Measurements from ENCODE around the gene MPO.

The MPO gene

DNA sequence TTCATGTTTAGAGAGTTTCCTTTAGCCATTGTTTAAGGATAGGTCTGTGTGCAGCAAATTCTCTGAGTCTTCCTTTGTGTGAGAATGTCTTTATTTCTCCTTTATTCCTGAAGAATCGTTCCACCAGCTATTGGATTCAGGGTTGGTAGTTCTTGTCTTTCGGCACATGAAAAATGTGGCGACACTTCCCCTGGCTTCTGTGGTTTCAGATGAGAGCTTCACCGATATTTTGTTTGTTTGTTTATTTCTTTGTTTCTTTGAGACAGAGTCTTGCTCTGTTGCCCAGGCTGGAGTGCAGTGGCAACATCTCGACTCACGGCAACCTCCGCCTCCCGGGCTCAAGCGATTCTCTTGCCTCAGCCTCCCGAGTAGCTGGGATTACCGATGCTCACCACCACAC is 18.6 kb downstream of the MPO start:
- DNase-seq: no peak

DNA sequence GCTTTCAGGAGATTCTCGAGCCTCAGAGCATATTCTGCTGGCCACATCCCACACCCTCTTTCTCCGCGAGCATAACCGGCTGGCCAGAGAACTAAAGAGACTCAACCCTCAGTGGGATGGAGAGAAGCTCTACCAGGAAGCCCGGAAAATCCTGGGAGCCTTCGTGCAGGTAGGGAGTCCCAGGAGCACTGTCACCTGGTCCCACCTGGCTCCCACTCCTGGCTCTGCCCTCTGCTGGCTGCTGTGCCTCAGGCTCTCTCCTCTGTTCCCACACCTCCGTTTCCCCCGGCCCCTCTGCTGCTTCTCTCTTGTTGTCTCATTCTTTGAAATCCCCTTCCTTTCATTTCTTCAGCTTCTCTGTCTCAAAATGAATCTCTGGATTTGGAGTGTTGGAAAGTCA is 25.9 kb downstream of the MPO start:
- DNase-seq: no peak

DNA sequence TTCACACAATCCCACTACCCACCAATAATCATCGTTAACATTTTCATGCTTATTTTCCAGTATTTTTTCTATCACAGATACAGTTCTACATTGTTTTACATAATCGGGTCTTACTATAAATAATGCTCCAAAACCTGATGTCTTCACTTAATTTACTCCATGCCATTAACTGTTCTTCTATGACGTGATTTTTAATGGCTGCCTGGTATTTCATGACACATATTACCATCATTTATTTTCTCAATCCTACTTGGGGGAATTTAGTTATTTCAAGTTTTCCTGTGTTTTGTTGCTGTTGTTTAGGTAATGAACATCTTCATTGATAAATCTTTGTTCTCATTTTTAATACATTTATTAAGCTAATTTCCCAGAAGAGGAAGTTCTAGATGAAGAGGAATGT is 27.7 kb downstream of the MPO start:
- no peak for DNase-seq

DNA sequence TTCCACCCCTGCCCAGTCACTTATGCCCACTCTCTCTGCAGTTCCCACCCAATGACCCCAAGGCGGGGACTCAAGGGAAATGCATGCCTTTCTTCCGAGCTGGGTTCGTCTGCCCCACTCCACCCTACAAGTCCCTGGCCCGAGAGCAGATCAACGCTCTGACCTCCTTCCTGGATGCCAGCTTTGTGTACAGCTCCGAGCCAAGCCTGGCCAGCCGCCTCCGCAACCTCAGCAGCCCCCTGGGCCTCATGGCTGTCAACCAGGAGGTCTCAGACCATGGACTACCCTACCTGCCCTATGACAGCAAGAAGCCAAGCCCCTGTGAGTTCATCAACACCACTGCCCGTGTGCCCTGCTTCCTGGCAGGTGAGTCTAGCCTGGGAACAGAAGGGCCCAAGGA is 28.6 kb downstream of the MPO start:
- no peak for DNase-seq

DNA sequence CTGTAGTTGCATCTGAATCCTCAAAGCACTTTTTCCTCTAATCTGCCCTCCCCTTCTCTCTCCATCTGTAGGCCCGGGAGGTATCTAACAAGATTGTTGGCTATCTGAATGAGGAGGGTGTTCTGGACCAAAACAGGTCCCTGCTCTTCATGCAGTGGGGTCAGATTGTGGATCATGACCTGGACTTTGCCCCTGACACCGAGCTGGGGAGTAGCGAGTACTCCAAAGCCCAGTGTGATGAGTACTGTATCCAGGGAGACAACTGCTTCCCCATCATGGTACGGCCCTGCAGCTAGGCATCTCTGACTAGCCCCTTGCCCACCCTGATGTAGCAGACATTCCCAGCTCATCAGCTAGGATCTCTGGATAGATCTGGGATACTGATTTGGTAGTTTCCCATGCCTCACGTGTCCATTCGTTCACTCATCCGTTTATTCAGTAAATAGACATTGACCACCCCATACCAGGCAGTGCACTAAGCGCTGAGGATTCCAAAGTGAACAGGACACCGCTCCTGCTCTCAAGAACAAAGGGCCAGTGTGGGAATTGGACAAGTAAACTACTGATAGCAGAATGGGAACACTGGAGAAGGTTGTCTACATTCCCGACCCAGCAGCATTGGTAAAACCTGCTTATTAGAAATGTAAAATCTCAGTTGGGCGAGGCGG is 30.3 kb downstream of the MPO start:
- no peak for DNase-seq

DNA sequence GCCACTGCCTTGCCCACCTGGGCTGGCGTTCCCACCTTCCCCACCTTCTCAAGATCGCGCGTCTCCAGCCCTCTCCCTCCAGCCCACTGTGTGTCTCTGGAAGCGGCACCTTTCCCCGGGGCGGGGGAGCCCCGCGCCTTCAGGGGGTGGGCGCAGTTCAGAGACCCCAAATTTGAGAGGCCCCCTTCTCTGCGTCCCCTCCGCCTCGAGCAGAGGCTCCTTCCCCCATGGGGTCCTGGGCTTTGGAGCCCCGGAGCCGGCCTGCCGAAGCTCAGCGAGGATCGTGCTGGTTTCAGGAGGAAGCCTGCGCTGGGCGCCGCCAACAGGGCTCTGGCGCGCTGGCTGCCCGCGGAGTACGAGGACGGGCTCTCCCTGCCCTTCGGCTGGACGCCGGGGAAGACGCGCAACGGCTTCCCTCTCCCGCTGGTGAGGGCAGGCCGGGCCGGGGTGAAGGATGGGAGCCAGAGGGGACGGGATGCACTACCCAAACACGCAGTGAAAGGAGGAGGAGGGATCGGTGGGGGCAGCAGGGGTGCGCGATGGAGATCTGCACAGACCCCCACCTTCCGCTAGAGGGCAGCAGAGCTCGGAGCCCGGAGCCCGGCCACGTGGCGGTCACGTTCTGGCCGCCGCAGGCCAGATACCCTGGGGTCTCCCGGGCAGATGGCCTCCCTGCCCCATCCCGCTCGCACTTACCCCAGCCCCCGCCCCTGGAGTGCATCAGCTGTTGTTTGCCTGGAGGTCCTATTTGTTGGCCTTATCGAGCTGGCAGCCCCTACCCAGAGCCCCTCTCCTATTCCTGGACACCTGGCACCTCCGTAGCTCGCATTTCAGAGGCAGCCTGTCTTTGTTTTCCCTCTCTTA is 31.2 kb downstream of the MPO start:
- DNase-seq: no peak

DNA sequence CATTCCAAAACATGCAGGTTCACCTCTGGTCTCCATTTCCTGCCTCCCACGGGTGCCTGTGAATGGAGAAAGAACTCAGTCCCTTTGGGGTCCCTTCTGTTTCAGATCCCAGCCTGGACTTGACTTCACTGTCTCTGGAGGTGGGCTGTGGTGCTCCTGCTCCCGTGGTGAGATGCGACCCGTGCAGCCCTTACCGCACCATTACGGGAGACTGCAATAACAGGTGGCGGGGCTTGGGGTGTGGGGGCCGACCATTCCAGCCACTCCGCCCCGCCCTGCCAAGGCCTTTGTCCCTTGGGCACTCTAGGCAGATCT is 31.8 kb downstream of the MPO start:
- no peak for DNase-seq

DNA sequence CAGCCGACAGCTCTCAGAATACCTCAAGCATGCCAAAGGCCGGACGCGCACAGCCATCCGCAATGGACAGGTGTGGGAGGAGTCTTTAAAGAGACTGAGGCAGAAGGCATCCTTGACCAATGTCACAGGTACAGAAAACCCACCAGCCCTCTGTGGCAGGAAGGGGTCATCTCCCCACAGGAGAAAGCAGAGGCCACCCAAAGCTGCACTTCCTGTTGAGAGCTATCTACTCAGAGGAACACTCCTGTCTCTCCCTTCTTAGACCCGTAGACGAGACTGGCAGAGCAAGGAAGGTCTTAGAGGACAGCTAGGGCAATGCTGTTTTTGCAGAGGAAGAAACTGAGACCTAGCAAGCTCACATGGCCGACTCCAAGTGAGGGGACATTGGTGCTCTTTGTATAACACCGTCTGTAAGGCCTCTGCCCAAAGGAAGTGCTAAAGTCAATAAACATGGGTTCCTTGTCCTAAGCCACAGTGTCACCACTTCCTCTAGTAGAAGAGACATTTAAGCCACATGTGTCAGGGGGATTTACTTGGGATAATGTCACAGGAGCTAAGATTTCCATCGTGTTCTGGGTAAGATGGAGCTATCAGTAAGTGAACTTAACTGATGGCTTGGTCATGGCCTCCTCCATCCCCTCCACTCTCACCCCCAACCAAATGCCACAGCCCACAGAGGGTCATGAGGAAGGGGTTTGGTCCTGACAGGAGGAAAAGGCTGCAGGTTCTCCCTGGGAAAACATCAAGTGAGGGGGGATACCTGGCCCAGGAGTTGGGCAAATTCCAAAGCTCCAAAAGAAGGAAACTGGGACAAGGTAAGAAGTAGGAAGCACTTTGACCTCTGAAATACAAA is 33.0 kb downstream of the MPO start:
- DNase-seq: no peak

DNA sequence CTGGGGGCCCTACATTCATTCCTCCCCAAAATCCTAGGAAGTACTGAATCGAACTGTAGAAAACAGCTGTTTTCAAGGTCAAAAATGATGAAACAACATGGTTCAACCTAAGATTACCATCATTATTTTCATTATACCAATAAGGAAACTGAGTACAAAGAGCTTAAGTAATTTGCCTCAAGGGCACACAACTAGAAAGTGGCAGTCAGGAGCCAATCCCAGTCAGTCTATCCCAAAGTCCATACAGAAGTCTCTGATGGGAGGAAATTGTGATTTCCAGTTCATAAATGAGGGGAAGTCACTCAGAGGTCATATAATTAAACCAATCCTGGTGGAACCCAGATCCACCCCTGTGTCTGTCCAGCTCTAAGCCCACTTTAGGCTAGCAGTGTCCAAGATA is 34.0 kb downstream of the MPO start:
- DNase-seq: no peak

DNA sequence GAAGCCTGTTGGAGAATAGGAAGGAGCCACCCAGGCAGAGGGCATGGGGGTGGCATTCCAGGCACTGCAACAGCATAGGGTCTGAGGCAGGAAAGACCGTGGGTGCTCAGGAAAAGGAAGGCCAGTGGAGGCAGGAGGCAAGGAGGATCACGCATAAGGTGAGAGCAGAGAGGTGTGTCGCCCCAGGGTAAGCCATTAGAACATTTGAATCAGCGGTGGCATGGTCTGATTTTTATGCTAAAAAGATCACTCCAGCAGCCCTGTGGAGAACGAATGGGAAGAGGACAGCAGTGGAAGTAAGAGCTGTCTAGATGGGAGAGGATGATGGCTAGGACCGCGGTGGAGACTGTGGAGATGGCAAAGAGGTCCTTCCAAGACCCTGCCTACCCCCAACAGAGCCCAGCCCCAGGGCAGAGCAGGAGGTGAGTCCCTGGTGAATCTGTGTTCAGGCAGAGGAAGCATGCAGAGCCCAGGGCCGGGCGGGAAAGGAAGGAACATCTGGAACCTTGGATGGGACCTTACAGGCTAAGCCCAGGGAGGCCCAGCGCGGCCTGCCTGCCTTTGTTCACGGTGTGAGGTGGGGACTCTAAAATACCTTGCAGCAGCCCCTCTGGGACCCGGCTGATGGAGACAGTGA is 34.5 kb downstream of the MPO start:
- DNase-seq: no peak

DNA sequence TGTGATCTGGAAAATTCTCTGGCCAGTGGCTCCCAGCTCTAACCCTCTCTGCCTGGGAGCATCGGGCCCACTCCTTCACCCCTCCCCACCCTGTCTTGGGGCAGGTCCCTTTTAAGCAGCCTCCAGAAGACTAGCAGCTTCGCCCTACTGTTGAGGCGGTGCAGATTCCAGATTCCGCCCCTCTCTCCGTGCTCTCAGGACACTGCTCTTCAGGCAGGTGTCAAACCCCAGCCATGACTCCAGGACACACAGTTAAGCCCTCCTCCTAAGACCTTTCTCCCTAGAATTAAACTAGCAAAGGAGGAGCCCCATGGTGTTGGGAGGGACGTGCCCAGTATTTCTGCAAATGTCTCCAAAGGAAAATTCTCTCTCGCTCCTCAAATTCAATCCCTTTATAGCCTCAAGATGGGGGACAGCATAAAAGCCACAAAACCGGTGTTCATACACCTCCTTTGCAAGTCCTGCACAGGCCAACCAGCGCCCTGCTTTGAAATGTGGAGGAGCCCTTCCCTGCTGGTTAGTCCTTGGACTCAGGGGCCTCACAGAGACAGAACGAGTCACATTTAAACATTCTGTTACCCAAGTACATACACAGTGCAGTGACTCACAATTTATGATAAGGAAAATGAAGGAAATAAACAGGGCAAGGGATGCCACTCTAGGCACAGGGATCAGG is 35.2 kb downstream of the MPO start:
- DNase-seq: no peak

DNA sequence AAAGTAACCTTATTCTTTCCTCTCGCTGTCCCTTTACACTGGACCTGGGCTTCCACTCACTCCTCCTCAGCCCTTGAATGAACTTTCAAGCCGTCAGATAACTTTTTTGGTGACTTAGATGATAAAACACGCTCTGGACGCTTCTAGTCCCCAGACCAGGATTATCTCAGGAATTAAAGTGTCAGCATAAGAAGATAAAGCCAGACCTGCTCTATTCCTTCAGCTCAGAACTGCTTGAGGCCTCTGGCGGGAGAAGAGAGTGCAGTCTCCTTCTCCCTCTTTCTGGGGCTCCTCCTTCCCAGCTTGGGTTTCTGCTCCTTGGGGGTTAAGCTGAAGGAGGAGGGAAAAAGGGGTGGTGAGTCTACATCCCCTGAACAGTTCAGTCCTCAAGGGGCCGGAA is 35.8 kb downstream of the MPO start:
- DNase-seq: no peak

DNA sequence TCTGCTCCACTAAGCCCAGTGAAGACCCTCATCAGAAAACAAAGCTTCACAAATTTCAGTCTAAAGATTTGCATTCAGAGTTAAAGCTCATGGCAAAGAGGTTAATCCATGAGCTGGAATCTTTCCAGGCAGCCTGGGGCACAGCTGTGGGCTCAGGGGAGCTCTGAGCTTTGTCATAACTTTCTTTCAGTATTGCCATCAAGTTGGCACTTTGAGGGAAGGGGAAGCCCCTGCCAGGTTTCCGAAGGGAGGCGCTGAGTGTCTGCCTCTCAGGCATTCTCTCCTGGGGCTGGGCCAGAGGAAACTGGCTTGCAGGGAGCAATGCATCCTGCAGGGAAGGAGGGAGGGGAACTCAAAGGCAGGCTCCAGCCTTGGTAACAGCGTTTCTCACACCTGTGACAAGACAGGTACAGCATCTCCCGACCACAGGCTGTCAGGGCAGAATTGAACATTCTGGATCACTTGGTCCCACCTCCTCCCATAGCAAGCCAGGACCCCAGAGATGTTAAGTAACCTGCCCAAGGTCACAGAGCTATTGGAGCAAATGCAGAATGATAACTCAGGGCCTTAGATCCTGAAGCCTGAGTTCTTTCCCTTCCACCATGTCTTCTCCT is 38.5 kb downstream of the MPO start:
- DNase-seq: no peak

DNA sequence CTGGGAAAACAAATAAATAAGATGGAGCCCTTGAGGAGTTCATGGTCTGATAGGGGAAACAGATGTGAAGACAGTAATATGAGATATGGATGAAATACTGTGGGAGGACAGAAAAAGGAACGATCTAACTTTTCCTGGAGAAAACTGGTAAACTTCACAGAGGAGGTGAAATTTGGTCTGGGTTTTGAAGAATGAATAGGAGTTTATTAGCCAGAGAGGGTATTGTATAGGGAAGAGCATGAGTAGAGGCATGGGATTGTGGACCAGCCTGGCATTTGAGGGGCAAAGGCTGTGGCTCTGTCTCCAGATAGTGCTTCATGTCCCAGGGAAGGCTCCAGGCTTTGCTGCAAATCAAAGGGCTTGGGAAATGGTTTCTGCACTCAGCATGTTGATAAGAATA is 40.7 kb downstream of the MPO start:
- DNase-seq: no peak

DNA sequence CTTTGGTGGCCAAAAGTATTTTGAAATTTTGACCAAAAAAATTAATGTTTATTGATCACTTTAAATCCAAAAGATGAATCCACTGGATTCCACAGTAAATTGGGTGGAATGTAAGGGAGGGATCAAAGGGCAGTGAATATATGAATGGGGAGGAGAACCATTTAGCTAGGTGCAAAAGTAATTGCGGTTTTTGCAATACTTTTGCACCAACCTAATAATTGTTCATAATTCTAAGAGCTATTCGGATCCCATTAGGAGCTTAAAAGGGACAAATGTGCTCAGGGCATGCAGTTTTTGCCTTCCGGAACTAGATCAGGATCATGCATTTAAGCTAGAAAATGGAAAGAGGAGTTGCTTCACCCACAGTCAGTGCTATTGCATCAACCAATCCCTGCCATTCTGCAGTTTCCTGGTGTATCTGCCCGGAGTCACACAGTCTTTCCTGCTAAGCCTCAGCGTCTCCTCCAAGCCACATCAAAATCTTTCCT is 42.5 kb downstream of the MPO start, which contains the start of gene LPO:
Gene LPO (plus strand): TSS at position 438 of the 488 bp plus-strand sequence. CDS start 4,396 bp downstream, outside the sequence.
- no peak for DNase-seq

DNA sequence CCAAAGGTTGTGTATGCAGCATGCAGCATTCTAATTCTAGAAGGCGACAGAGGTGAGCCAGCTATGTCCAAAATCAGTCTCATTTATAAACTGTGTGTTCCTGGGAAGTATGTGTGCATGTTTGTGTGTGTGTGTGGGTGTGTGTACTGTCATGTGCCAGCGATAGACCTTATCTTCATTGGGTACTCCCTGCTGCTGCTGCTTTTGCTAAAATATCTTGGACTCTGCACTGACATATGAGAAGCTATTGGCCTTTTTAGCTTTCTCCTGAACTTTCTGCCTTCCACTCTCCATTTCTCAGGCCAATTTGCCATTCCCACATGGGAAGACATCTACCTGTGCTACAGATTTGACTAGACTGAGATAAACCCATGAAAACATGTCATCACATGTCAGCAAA is 44.3 kb downstream of the MPO start:
- DNase-seq: no peak

DNA sequence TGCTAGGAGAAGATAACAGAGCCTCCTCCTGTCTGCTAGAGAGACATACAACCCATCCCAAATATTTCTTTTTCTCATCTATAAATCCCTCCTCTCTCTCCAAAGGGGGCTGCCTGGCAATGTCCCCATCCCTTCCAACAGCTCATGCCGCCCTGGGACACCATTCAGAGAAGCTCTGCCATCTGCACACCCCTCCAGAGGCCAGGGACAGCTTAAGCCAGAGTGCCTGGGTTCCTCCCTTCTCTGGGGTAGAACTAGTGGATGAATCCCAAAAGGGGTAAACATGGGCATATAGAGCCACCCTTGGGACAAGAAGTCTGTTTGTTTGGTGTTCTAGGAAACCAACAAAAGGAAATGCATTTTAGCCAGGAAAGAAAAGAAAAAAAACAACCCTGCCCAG is 44.9 kb downstream of the MPO start:
- DNase-seq: no peak

DNA sequence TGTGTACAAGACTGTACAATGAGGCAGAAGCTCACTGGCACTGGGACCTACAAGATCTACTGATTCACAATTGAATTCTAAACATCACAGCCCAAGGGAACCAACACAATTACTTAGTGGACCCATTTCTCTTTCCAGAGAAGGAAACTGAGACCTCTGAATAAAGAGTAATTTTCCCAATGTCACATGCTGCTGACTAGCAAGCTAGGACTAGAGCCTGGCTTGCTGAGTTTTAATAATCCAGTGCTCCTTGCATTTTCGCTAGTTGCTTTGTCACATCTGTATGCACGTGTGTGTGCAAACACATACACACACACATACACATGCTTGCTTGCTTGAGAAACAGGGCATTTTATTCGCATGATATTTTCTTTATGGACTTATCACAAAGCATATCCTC is 46.2 kb downstream of the MPO start:
- no peak for DNase-seq

DNA sequence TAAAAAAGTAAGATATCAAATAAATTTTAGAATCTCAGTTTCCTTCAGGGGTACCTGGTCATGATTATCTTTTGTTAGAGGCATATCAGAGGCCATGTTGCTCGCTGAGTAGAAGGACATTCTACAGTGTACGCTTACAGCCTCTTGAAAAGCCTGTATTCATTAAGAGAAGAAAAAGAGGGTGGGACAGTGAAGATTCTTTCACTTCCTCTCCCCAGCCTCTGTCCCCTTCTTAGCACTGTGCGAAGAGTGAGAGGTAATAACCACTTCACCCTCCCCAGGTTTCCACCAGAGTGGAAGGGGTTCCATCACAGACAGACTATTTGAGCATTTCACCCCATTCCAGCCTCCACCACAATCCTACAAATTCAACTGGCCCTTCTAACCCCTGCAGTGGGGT is 47.2 kb downstream of the MPO start:
- no peak for DNase-seq

DNA sequence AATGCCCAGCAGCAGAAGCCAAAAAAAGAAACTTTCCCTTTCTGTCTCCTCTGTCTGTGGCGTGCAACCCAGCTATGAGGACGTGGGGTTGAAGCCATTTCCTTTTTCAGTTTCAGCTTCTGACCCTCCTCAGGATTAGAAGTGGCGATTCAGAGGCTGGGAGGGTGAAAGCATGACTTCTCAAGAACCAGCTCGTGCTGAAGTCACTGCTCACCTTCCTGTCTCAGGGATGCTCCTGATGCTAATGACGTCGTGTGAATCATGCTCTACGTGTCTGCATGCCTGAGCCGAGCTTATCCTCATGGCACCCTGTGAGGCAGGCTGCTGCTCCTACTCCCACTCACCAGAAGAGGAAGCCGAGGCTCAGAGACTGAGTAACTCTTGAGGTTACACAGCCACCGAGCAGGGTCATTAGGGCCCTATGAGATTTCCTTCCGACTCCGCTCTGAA is 48.0 kb downstream of the MPO start:
- DNase-seq: no peak

DNA sequence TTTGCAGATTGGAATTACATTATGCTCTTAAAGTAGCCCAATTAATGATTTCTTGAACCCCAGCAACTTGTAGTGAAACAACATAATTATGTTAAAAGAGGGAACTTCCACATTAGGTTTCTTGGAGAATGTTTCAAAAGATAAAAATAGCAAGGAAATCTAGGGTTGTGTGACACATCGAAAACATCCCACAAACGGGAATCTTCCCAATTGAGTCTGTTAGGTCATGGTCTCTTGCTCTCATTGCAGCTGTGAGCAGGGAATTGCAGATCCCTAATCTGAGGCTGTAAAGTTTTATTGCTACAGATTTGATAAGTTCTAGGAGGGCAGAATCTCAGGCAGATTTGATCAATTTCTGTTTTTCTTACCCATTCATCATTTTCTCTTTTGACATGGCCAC is 49.1 kb downstream of the MPO start:
- DNase-seq: no peak

DNA sequence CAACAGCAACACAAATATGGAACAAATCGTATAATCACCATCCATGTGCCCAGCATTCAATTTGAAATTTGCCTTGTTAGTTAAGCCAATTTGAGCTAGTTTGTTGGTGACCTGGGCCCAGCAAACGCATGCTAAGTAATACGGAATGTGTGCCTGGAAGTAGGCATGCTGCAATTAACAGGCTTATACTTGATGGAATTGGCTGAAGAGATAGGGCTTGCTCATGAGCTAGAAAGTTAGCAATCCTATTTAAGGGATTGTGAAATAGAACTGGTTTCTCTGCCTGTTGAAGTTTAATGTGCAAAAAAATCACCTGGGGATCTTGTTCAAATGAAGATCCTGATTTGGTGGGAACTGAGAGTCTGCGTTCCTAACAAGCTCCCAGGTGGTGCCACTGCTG is 50.9 kb downstream of the MPO start:
- DNase-seq: no peak

All from SHP77 treated with DMSO at 0.1 percent for 48 hours (cell line).